T-helper 17 cell (primary cell): ENCODE data around the gene CASP7. TPM values are rescaled to one million over a fixed set of nuclear protein-coding genes. Genes with fewer than 3 reads are reported as not detected.
"Not testable (repeated sequence)": the region's sequence is repeated elsewhere in the genome, so short reads cannot be mapped to it uniquely, and the experiment has no call there.

Experiments used
- ATAC-seq: fragments of 150-1000 bp; cut with Tn5 transposase; 2 replicates; pipeline ENCODE4 v1.10.0; 2021; ENCODE audit warnings: mild to moderate bottlenecking, moderate library complexity
- DNase-seq, 3 donors: peaks; one replicate each; pipeline versions ENCODE4 v3.0.0 to v3.0.0-alpha.2; 2020 to 2021
- H3K9me3 ChIP-seq: one replicate; pipeline ENCODE4 v1.7.0; 2013; ENCODE audit warnings: low read length, mild to moderate bottlenecking; ENCODE audit not compliant: control insufficient read depth, poor library complexity, severe bottlenecking
- H3K27ac Mint-ChIP-seq: one replicate; pipeline ENCODE4 v1.8.0; 2022; ENCODE audit warnings: mild to moderate bottlenecking, moderate library complexity, mixed read lengths
- H3K27me3 Mint-ChIP-seq: one replicate; pipeline ENCODE4 v1.8.0; 2022; ENCODE audit warnings: mixed read lengths
- H3K36me3 Mint-ChIP-seq: one replicate; pipeline ENCODE4 v1.8.0; 2022; ENCODE audit warnings: low read depth, mixed read lengths
- H3K4me1 Mint-ChIP-seq: one replicate; pipeline ENCODE4 v1.8.0; 2022; ENCODE audit warnings: mild to moderate bottlenecking, mixed read lengths
- H3K4me3 Mint-ChIP-seq: one replicate; pipeline ENCODE4 v1.8.0; 2022; ENCODE audit warnings: mild to moderate bottlenecking, moderate library complexity, mixed read lengths
- total RNA-seq, 4 donors: library from RNA in 2 of 4; stranded (reverse) in 2 of 4; gene quantifications; one replicate each; pipeline ENCODE4 v1.2.3 and lab custom pipeline; 2022 to 2026

The CASP7 gene
- total RNA-seq, 2 donors from 2014 or later: 12.7 to 14.2 TPM

- H3K4me3 Mint-ChIP-seq: no peak overlapping the region
- H3K36me3 Mint-ChIP-seq: no peaks in the 10 kb centered on the region
- DNase-seq (no peak), ATAC-seq (no peak)
- H3K9me3 ChIP-seq: no peaks in the 10 kb centered on the region
- H3K27ac Mint-ChIP-seq: no peak overlapping the region
- peaks cover 48% of the 10 kb centered on the region for H3K27me3 Mint-ChIP-seq
- H3K4me1 Mint-ChIP-seq: peaks cover 2% of the 10 kb centered on the region
Measured at GRCh38 chr10:113754768-113755167, 75.1 kb downstream of the CASP7 start.

- Mint-ChIP-seq H3K36me3 (no peaks in the 10 kb centered on the region), H3K27me3 (peaks cover 31% of the 10 kb centered on the region), H3K4me3 (no peak overlapping the region), H3K27ac (no peak overlapping the region), H3K4me1 (peaks cover 2% of the 10 kb centered on the region)
- DNase-seq (no peak), ATAC-seq (no peak)
- H3K9me3 ChIP-seq: no peaks in the 10 kb centered on the region
Measured at GRCh38 chr10:113756940-113757543, 77.3 kb downstream of the CASP7 start.

- no peak for ATAC-seq
Measured at GRCh38 chr10:113762083-113762482, 82.4 kb downstream of the CASP7 start.

DNA sequence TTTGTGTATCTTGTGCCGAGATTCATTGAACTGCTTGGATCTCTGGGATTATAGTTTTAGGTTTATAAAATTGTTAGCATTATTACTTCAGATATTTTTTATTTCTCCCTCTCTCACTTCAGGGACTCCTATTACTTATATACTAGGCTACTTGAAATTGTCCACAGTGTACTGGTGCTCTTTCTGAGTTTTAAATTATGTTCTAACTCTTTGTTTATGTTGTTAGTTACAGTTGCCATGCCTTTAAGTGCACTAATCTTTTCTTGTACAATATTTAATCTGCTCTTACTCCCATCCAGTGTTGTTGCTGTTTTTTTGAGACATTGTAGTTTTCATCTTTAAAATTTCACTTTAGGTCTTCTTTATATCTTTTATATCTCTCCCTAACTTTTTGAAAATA lies 84.9 kb downstream of the CASP7 start:
- no peak overlapping the region for H3K4me3 Mint-ChIP-seq
- H3K27ac Mint-ChIP-seq: no peak overlapping the region
- H3K9me3 ChIP-seq: no peaks in the 10 kb centered on the region
- DNase-seq: no peak
- peaks cover 33% of the 10 kb centered on the region for H3K27me3 Mint-ChIP-seq
- no peaks in the 10 kb centered on the region for H3K4me1 Mint-ChIP-seq
- H3K36me3 Mint-ChIP-seq: no peaks in the 10 kb centered on the region
- ATAC-seq: no peak

More at GRCh38 chr10:113762083-113762482, 82.4 kb downstream of the CASP7 start:
- no peaks in the 10 kb centered on the region for H3K4me1 Mint-ChIP-seq
- no peaks in the 10 kb centered on the region for H3K36me3 Mint-ChIP-seq
- H3K9me3 ChIP-seq: no peaks in the 10 kb centered on the region
- H3K27me3 Mint-ChIP-seq: peaks cover 12% of the 10 kb centered on the region
- no peak overlapping the region for H3K4me3 Mint-ChIP-seq
- DNase-seq: no peak
- H3K27ac Mint-ChIP-seq: no peak overlapping the region

DNA sequence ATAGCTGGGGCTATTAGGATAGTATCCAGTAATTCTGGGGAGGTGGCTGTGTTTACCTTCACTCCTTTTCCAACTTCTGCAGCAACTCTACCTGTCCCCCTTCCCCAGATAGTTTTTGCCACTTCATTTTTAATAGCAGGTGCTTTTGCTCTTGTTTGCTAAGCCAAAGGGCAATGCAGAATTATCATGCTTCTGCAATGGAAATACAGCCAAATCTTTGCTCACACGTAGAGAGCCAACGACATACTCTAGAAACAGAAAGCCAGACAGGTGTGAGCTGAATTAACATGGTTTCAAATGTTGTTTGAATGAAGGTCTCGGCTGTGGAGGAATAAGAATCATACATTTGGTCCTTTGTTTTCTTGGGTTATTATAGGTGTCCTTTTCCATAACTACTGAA lies 86.2 kb downstream of the CASP7 start:
- no peak for ATAC-seq

DNA sequence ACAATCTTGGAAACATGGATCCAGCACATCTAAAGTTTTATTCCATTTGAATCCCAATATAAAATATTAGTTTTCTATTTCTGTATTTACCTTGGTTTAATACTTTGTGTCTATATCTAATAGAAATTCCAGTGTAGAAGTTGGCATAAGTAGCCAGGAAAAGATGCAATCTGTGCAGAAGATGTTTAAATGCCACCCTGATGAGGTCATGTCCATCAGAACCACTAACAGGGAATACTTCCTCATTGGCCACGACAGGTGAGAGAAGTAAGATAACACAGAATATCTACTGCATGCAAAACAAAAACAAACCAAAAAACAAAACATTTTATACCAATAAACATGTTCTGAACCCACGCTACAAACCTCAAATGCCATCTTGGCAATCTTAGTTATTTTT lies 87.5 kb downstream of the CASP7 start:
- H3K27me3 Mint-ChIP-seq: peaks cover 53% of the 10 kb centered on the region
- no peak for DNase-seq
- ATAC-seq: no peak
- H3K4me1 Mint-ChIP-seq: no peaks in the 10 kb centered on the region
- no peaks in the 10 kb centered on the region for H3K9me3 ChIP-seq
- H3K27ac Mint-ChIP-seq: no peak overlapping the region
- H3K4me3 Mint-ChIP-seq: no peak overlapping the region
- peaks cover 2% of the 10 kb centered on the region for H3K36me3 Mint-ChIP-seq

More for the DNA sequence above, 86.2 kb downstream of the CASP7 start:
- H3K4me3 Mint-ChIP-seq: no peak overlapping the region
- no peaks in the 10 kb centered on the region for H3K9me3 ChIP-seq
- peaks cover 46% of the 10 kb centered on the region for H3K27me3 Mint-ChIP-seq
- no peaks in the 10 kb centered on the region for H3K4me1 Mint-ChIP-seq
- no peak overlapping the region for H3K27ac Mint-ChIP-seq
- no peaks in the 10 kb centered on the region for H3K36me3 Mint-ChIP-seq
- no peak for DNase-seq

GRCh38 chr10:113770346-113770745 lies 90.6 kb downstream of the CASP7 start:
- no peak for DNase-seq
- no peaks in the 10 kb centered on the region for H3K9me3 ChIP-seq
- H3K4me1 Mint-ChIP-seq: no peaks in the 10 kb centered on the region
- ATAC-seq: no peak
- H3K4me3 Mint-ChIP-seq: no peak overlapping the region
- peaks cover 58% of the 10 kb centered on the region for H3K27me3 Mint-ChIP-seq
- H3K27ac Mint-ChIP-seq: no peak overlapping the region
- H3K36me3 Mint-ChIP-seq: peaks cover 2% of the 10 kb centered on the region

- not testable (repeated sequence) for ATAC-seq, H3K9me3 ChIP-seq, H3K4me1 Mint-ChIP-seq, DNase-seq, H3K27ac Mint-ChIP-seq, H3K36me3 Mint-ChIP-seq, H3K4me3 Mint-ChIP-seq
- H3K27me3 Mint-ChIP-seq: peaks cover 59% of the 10 kb centered on the region
Measured at GRCh38 chr10:113771131-113771530, 91.4 kb downstream of the CASP7 start.

DNA sequence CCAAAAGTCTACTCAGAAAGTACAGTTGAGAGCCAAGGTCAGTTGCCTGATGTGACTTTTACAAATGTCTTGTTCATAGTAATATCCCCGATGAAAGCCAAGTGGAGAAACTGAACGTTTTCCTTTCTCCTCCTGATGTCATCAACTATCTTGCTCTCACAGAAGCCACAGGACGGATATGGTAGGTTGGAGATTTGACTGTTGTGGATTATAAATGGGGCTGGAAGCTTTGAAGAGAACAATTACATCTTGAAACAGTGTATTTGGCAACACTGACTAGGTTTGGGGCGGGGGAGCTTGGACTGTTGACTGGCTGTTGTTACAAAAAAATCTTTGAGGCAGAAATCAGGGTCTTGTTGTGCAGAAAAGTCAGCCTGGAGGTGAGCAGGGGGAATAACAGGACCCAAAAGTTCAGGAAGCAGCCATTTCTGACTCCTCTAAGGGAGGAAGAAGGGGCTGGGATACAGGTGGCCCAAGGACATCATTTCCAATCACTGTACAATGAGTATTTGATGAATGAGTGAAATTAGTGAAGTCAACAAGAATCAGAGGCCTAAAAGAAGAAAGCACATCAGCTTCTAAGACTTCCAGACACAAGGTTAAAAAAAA lies 96.1 kb downstream of the CASP7 start:
- DNase-seq (no peak), ATAC-seq (no peak)
- no peaks in the 10 kb centered on the region for H3K9me3 ChIP-seq
- Mint-ChIP-seq H3K4me1 (peaks cover 3% of the 10 kb centered on the region), H3K36me3 (peaks cover 5% of the 10 kb centered on the region), H3K4me3 (no peak overlapping the region), H3K27ac (peak overlapping the region; percentile 6), H3K27me3 (peaks cover 38% of the 10 kb centered on the region)

GRCh38 chr10:113776553-113776952 lies 96.8 kb downstream of the CASP7 start:
- Mint-ChIP-seq H3K27me3 (peaks cover 32% of the 10 kb centered on the region), H3K27ac (no peak overlapping the region), H3K4me1 (peaks cover 3% of the 10 kb centered on the region), H3K4me3 (no peak overlapping the region), H3K36me3 (peaks cover 3% of the 10 kb centered on the region)
- no peak for ATAC-seq
- H3K9me3 ChIP-seq: no peaks in the 10 kb centered on the region
- no peak for DNase-seq

Other genes with a start within 250 kb of the CASP7 start
- not detected for gene HABP2, start 126.9 kb upstream of the CASP7 start, total RNA-seq
- not detected for gene NRAP, start 15.9 kb upstream of the CASP7 start, total RNA-seq
- gene PLEKHS1, start 71.8 kb downstream of the CASP7 start, total RNA-seq: under 1 TPM in 1 of 2 donors, not detected in 1; 0.13 TPM
- 1 to 10 TPM; 2.2 to 2.9 TPM for gene DCLRE1A, start 174.2 kb downstream of the CASP7 start, total RNA-seq
- gene NHLRC2, start 174.7 kb downstream of the CASP7 start, total RNA-seq: 10 to 100 TPM in 1 of 2 donors, 1 to 10 TPM in 1; 9.0 to 12.8 TPM